GM18870 (cell line): ENCODE results near the gene GPR108.
"Not testable (repeated sequence)": the region's sequence is repeated elsewhere in the genome, so short reads cannot be mapped to it uniquely, and the experiment has no call there.

ENCODE experiments used
- ATAC-seq: cut with Tn5 transposase; IDR thresholded peaks from one replicate; pipeline ENCODE4 v1.9.1; 2021; ENCODE audit warnings: moderate library complexity; ENCODE audit not compliant: unreplicated experiment

GPR108 gene

DNA sequence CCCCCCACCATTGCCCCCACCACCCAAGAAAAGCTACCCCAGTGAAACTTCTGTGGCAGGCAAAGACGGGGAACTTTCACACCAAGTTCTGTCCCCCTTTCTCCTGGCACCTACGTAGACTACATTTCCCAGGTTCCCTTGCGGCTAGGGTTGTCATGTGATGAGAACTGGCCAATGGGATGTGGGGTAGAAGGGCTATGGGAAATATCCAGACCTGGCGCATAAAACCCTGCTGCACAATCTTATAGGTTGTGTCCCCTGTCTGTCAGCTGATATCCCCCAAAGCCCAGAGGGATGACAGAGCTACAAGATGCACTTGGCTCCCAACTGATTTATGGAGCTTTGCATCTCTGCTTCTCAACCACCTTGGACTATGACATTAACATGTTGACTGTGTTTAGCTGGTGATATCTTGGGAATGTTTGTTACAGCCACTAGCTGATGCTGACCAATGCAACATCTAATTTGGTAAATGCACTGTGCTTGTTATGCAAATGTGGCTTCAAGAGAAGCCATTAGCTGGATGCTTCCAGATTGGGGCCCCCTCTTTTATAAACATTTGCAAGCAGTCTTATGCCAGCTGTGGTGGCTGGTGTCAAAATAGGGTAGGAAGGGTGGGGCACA is 23.8 kb upstream of the GPR108 start:
- ATAC-seq = no peak

GRCh38 chr19:6760606-6761005 is 23.2 kb upstream of the GPR108 start:
- no peak for ATAC-seq

DNA sequence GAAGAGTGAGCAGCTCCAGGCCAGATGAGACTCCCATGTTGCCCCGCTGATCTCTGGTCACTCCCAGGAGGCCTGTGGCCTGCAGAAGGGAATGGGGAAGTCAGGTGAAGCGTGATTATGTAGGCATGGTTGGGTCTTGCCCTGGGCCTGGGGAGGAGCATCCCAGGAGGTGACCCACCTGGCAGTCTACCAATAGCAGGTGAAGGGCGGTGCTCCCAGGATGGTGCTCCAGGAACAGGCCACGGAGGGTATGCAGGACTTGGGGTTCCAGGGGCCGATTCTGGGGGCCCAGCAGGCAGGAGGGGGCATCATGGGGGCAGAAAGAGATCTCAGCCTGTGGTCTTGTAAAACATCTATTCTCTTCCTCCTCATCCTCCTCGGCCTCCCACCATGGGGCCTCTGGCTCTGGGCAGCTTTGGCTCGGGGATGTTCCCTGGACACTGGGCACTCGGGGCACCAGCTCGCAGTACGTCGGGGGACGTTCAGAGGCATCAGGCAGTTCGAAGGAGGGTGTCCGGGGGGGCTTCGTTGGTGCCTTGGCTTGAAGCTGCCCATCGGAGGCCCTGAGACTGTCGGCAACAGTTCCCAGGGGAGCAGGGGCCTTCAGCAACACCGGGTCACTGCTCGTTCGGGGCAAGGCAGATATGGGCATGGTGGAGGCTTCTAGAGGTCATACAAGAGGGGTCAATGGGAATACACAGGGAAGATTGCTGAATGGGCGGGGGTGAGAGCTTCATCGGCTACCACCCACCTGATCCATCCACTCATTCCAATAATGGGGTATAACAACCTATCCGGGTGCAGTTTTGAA is 17.5 kb upstream of the GPR108 start:
- no peak for ATAC-seq

DNA sequence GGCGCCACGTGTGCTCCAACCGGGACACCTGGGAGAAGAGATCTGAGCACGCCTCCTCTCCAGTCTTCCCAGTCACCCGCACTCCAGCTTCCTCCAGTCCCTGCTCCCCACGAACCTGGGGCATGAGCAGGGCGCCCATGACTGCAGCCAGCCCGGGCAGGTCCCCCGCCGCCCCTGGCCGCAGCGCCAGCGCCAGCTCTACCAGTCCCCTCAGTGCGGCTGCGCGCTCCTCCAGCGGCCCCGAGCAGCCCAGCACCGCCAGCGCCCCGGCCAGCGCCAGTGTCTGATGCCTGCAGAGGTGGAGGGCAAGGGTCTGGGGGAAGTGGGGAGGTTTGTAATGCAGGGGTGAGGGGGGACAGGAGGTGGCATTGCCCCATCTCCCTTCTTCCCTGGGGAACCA is 16.8 kb upstream of the GPR108 start:
- ATAC-seq = no peak

- peak; percentile 49 for ATAC-seq
Observed at GRCh38 chr19:6753178-6754031, 16.0 kb upstream of the GPR108 start.

DNA sequence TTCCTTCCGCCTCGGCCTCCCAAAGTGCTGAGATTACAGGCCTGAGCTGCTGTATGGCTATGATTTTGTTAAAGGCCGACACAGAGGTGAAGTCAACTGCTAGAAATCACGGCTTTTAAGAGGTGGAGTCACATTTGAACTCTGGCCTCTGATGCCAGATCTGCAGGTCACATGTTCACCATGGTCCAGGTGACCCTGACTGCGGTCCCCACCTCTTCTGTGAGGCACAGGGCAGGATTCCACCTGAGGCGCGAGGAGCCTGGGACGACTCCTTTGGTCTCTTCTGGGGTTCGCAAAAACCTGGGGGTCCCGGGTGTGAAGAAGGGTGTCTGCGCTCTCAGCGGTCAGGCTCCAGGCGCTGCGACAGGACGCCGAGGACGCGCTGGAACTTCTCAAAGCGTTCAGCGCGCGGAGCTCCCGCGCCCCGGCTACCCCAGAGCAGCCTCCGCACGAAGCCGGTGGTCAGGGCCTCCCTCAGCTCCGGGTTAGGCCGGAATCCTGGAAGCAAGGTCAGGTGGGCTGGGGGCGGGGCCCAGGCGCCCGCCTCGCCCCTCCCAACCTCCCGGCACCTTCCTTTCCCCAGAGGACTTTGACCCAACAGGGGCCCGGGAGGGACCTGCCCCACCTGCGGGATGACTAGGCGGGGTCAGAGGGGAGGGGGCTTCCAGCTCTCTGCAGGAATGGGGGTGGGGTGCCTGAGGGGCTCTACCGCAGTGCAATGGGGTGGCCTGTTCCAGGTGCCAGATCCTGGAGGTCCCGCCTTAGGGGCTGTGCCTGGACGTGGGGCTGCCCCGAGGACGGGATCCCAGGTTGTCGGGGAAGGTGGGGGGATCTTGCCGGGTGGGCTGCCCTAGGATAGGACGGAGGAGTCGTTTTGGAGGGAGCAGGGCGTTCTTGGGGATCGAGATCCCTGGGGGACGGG is 15.1 kb upstream of the GPR108 start:
- ATAC-seq = no peak

DNA sequence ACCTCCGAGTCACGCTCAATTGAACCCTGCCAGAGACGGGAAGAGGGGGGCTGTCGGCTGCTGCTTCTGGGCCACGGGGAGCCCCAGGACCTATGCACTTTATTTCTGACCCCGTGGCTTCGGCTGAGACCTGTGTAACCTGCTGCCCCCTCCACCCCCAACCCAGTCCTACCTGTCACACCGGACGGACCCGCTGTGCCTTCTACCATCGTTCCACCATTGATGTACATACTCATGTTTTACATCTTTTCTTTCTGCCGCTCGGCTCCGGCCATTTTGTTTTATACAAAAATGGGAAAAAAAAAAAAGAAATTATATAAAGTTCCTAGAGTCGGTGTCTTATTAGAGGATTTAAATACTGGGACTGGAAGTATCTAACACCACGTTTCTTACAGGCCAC is 13.8 kb upstream of the GPR108 start:
- ATAC-seq = no peak

GRCh38 chr19:6750062-6750461 is 12.7 kb upstream of the GPR108 start:
- no peak for ATAC-seq

DNA sequence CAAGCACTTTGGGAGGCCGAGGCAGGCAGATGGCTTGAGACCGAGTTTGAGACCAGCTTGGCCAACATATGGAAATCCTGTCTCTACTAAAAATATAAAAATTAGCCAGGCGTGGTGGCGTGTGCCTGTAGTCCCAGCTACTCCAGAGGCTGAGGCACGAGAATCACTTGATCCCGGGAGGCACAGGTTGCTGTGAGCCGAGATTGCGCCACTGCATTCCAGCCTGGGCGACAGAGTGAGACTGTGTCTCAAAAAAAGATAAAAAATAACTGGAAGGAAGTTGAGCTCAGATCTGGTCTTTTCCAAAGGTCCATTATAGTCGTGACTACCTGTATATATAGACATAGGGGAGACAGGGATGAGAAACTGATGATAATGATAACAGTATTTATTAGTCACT is 11.2 kb upstream of the GPR108 start:
- ATAC-seq = not testable (repeated sequence)

- ATAC-seq = no peak
Observed at GRCh38 chr19:6745965-6746364, 8.6 kb upstream of the GPR108 start.

- ATAC-seq = no peak
Observed at GRCh38 chr19:6744381-6745301, 7.3 kb upstream of the GPR108 start.

GRCh38 chr19:6743714-6744380 is 6.5 kb upstream of the GPR108 start:
- ATAC-seq = no peak

- ATAC-seq = no peak
Observed at GRCh38 chr19:6743066-6743465, 5.7 kb upstream of the GPR108 start.

- no peak for ATAC-seq
Observed at GRCh38 chr19:6740589-6741343, 3.4 kb upstream of the GPR108 start.

DNA sequence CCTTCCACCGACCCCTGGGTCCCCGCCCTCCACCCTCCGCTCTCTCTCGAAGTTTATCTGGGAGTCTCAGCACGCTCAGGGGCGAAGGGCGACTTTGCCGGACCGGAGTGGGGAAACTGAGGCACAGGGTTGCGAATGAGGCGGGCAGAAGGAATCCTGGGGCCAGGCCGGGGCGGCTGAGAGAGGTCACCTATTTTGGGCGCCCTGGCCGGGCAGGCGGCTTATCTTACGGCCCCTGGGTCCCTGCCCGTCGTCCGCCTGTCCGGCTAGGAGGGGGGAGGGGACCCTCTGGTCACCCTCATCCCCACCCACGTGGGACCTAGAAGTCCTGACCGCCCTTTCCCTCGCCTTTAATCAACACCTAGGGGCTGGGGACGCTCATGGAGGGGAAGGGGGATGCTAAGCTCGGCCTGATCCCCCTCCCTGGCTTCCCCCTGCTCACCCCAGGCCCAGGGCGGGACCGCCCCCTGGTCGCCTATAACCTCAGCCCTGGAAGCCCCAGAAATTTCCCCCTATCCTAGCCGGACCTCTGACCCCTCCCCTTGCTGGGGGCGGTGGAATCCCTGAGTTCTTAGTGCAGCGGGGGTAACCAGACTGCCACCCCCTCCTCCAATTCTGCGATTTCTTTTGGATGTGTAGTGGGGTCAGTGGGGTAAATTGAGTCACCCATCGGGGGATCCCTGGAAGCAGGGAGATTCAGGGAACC is 2.7 kb upstream of the GPR108 start:
- no peak for ATAC-seq

DNA sequence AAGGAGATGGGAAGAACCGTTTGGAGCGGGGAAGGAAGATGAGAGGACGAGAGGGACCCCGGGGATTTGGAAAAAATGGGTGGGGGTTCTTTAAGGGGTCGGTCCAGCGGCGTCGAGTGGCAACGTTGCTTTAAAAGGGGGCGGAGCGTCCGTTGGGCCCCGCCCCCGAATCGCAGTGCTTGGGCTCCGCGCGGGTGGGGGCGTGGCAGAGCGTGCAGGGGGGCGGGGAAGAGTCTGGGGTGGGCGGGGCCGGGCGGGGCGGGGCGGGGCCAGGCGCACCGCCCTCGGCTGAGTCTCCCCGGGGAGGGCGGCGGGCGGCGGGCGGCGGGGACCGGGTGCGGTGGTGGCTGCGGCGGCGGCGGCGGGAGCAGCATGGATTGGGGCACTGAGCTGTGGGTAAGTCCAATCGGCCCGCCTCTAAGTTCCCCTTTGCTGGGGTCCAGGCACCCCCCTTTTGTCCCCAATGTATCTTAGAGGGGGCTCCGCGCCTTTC is 2.1 kb upstream of the GPR108 start, which contains the start of gene TRIP10:
TRIP10 (plus strand) TSS at position 291 of the 493 bp plus-strand sequence; CDS start at position 373, 82 bp downstream.
- no peak for ATAC-seq

GRCh38 chr19:6738787-6739389 is 1.5 kb upstream of the GPR108 start:
- no peak for ATAC-seq
